DND-41 (cell line): ENCODE data around the gene CYBB.
"Not testable (repeated sequence)": the region's sequence is repeated elsewhere in the genome, so short reads cannot be mapped to it uniquely, and the experiment has no call there.

Experiments
- ATAC-seq: fragments of 200-7000 bp; cut with Tn5 transposase; 3 replicates; pipeline ENCODE4 v1.9.1; 2021; ENCODE audit warnings: low read depth; ENCODE audit not compliant: insufficient read depth
- DNase-seq: peaks from one replicate; pipeline ENCODE4 v3.0.0-alpha.2; 2020
- H2AFZ ChIP-seq: 2 replicates; pipeline ENCODE4 v1.6.0; 2012; ENCODE audit warnings: low read depth, low read length
- H3K27ac ChIP-seq: 2 replicates; pipeline ENCODE4 v1.5.1; 2012; ENCODE audit warnings: low read length, inconsistent platforms
- H3K27me3 ChIP-seq: fragments of 200-600 bp; sonication (generic); 2 replicates; pipeline ENCODE4 v1.6.0; 2012; ENCODE audit warnings: low read length, mild to moderate bottlenecking, inconsistent platforms; ENCODE audit not compliant: insufficient read depth, poor library complexity
- H3K36me3 ChIP-seq: 2 replicates; pipeline ENCODE4 v1.5.1; 2012; ENCODE audit warnings: low read length, inconsistent platforms; ENCODE audit not compliant: insufficient read depth
- H3K4me1 ChIP-seq: 2 replicates; pipeline ENCODE4 v1.5.1; 2012; ENCODE audit warnings: mild to moderate bottlenecking, low read length; ENCODE audit not compliant: insufficient read depth
- H3K4me2 ChIP-seq: 2 replicates; pipeline ENCODE4 v1.6.0; 2012; ENCODE audit warnings: mild to moderate bottlenecking, moderate library complexity, low read length, inconsistent platforms; ENCODE audit not compliant: insufficient read depth
- H3K4me3 ChIP-seq, 2 experiments: fragments of 200-600 bp in 1 of 2; shearing (Covaris generic) in 1 of 2; 2 replicates each; pipeline ENCODE4 v1.5.1; 2012 to 2016; ENCODE audit warnings: inconsistent platforms in 2 of 2, low read length in 2 of 2, mild to moderate bottlenecking in 2 of 2, low read depth in 1 of 2, moderate library complexity in 1 of 2
- H3K79me2 ChIP-seq: 2 replicates; pipeline ENCODE4 v1.6.0; 2012; ENCODE audit warnings: low read length, inconsistent platforms; ENCODE audit not compliant: insufficient read depth
- H3K9ac ChIP-seq: 2 replicates; pipeline ENCODE4 v1.6.0; 2012; ENCODE audit warnings: low read depth, mild to moderate bottlenecking, inconsistent platforms, low read length, moderate library complexity
- H3K9me3 ChIP-seq: 2 replicates; pipeline ENCODE4 v1.5.1; 2012; ENCODE audit warnings: low read length, moderate library complexity, mild to moderate bottlenecking, inconsistent platforms; ENCODE audit not compliant: insufficient read depth, severe bottlenecking
- H4K20me1 ChIP-seq: 2 replicates; pipeline ENCODE4 v1.6.0; 2012; ENCODE audit warnings: low read length; ENCODE audit not compliant: insufficient read depth
- EZH2 ChIP-seq: IDR thresholded peaks from 3 replicates; pipeline ENCODE4 v1.6.1; 2012; ENCODE audit warnings: borderline replicate concordance, low read depth, mild to moderate bottlenecking, moderate library complexity, low read length, inconsistent platforms; ENCODE audit not compliant: severe bottlenecking
- TF ChIP-seq, protein P1 (sequence below): IDR thresholded peaks from 2 replicates; pipeline ENCODE4 v1.5.1; 2012; ENCODE audit warnings: borderline replicate concordance, low read length, moderate library complexity, mild to moderate bottlenecking; ENCODE audit not compliant: poor library complexity, severe bottlenecking; ENCODE audit errors: extremely low read depth

CYBB gene

DNA sequence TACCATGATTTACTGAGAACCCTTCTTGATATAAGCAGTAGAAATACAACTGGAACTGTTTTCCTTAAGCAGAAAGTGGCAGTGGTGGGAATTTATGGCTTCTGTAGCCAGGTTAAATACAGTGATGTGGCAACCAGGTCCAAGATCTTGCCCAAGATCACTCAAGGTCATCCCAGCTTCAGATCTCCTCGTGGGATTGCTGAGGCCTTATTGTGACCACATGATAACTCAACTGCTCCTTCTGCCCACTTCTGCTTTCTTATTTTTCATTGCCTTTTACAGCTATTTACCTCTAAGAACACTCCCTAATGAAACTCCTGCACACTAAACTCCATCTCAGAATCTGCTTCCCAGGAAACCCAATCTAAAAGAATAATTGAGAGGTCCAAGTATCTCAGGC, 12.4 kb upstream of the CYBB start:
- Histone ChIP-seq H3K9me3 (no peaks in the 10 kb centered on the region), H3K4me1 (peaks cover 37% of the 10 kb centered on the region), H3K79me2 (no peaks in the 10 kb centered on the region), H2AFZ (no peak overlapping the region), H3K4me3 (no peak overlapping the region), H3K9ac (no peak overlapping the region), H4K20me1 (no peaks in the 10 kb centered on the region), H3K36me3 (no peaks in the 10 kb centered on the region), H3K27ac (no peak overlapping the region), H3K27me3 (no peaks in the 10 kb centered on the region), H3K4me2 (no peak overlapping the region)
- DNase-seq, result no peak
- no peak for ATAC-seq
- TF ChIP-seq EZH2, result no peak
- TF ChIP-seq, protein P1, sequence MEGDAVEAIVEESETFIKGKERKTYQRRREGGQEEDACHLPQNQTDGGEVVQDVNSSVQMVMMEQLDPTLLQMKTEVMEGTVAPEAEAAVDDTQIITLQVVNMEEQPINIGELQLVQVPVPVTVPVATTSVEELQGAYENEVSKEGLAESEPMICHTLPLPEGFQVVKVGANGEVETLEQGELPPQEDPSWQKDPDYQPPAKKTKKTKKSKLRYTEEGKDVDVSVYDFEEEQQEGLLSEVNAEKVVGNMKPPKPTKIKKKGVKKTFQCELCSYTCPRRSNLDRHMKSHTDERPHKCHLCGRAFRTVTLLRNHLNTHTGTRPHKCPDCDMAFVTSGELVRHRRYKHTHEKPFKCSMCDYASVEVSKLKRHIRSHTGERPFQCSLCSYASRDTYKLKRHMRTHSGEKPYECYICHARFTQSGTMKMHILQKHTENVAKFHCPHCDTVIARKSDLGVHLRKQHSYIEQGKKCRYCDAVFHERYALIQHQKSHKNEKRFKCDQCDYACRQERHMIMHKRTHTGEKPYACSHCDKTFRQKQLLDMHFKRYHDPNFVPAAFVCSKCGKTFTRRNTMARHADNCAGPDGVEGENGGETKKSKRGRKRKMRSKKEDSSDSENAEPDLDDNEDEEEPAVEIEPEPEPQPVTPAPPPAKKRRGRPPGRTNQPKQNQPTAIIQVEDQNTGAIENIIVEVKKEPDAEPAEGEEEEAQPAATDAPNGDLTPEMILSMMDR, result no peak

DNA sequence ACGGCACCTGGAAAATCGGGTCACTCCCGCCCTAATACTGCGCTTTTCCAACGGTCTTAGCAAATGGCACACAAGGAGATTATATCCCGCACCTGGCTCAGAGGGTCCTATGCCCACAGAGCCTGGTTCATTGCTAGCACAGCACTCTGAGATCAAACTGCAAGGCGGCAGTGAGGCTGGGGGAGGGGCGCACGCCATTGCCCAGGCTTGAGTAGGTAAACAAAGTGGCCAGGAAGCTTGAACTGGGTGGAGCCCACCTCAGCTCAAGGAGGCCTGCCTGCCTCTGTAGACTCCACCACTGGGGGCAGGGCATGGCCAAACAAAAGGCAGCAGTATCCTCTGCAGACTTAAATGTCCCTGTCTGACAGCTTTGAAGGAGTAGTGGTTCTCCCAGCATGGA, 11.0 kb upstream of the CYBB start:
- H3K36me3 ChIP-seq, H3K9ac ChIP-seq, H4K20me1 ChIP-seq, H3K79me2 ChIP-seq, H3K9me3 ChIP-seq, H3K4me2 ChIP-seq, H3K4me3 ChIP-seq, H3K27me3 ChIP-seq, H3K27ac ChIP-seq, H2AFZ ChIP-seq, DNase-seq, ATAC-seq: not testable (repeated sequence)
- peaks cover 23% of the 10 kb centered on the region for H3K4me1 ChIP-seq

DNA sequence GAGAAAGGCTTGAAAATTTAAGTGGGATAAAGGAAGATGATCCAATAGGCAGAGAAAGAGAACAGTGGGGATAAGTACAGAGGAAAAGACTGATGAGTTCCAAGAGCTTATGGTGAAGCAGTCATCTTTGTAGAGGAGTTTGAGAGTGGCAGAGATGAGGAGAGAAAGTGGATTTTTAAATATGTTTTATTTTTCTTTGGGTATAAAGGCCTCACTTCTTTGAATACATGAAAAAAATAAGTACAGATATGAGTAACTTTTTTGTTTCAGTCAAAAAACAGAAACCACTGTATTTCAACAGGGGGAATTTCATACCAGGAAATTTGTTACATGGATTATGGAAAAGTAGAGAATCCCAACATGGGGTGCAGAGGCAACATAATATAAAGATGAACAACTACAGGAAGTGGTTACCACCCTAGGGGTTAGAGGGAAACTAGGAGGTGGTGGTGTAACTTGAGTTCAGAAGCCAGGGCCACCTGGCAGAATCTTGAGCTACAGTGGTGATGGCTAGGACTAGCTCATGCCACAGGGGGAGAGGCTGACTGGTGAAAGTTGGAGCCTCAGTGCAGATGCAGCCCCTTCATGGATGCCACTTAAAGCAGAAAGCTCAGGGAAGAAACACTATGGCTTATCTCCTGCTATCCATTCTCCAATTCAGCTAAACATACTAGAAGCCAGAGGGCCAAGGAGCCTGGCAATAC, 3.4 kb upstream of the CYBB start:
- Histone ChIP-seq H3K27me3 (no peaks in the 10 kb centered on the region), H3K4me3 (no peak overlapping the region), H2AFZ (peak overlapping the region; percentile 62; the same call in 1 of the 2 replicates), H3K4me2 (peak overlapping the region; percentile 18), H3K27ac (peak overlapping the region; percentile 88), H3K9ac (peak overlapping the region; percentile 44), H4K20me1 (no peaks in the 10 kb centered on the region), H3K36me3 (no peaks in the 10 kb centered on the region), H3K79me2 (no peaks in the 10 kb centered on the region), H3K9me3 (no peaks in the 10 kb centered on the region), H3K4me1 (peaks cover 46% of the 10 kb centered on the region)
- ATAC-seq (peak; percentile 98), DNase-seq (peak; percentile 86)
- TF ChIP-seq, protein P1, result peak; percentile 35
- TF ChIP-seq EZH2, result no peak

- TF ChIP-seq, protein P1, result no peak
- TF ChIP-seq EZH2, result no peak
- Histone ChIP-seq H3K4me3 (no peak overlapping the region), H2AFZ (peak overlapping the region; percentile 21; the same call in 1 of the 2 replicates), H4K20me1 (no peaks in the 10 kb centered on the region), H3K9me3 (no peaks in the 10 kb centered on the region), H3K9ac (peak overlapping the region; percentile 40), H3K36me3 (no peaks in the 10 kb centered on the region), H3K79me2 (no peaks in the 10 kb centered on the region), H3K27ac (peak overlapping the region; percentile 88), H3K4me1 (peaks cover 46% of the 10 kb centered on the region), H3K4me2 (peak overlapping the region; percentile 18; the same call in 1 of the 2 replicates), H3K27me3 (no peaks in the 10 kb centered on the region)
- ATAC-seq (peak; percentile 69), DNase-seq (no peak)
Observed at GRCh38 chrX:37776987-37777325, 2.9 kb upstream of the CYBB start.
